ENCODE data around the gene TBC1D10B.
A peak's percentile ranks its signal among the peaks of the same experiment; 100 is the strongest.
"Not testable (repeated sequence)": the region's sequence is repeated elsewhere in the genome, so short reads cannot be mapped to it uniquely, and the experiment has no call there.

TBC1D10B gene

GRCh38 chr16:30354423-30355143, 15.7 kb downstream of the TBC1D10B start:
- no peak for DNase-seq

GRCh38 chr16:30353438-30354129, 16.7 kb downstream of the TBC1D10B start:
- DNase-seq: no peak

- DNase-seq: no peak
Observed at GRCh38 chr16:30352488-30353401, 17.5 kb downstream of the TBC1D10B start.

- no peak for DNase-seq
Observed at GRCh38 chr16:30351586-30352419, 18.5 kb downstream of the TBC1D10B start.

- DNase-seq: no peak
Observed at GRCh38 chr16:30351001-30351441, 19.3 kb downstream of the TBC1D10B start.

- DNase-seq: no peak
Observed at GRCh38 chr16:30350134-30350871, 20.0 kb downstream of the TBC1D10B start.

- no peak for DNase-seq
Observed at GRCh38 chr16:30349675-30350074, 20.6 kb downstream of the TBC1D10B start.

GRCh38 chr16:30348929-30349328, 21.4 kb downstream of the TBC1D10B start:
- no peak for DNase-seq

- DNase-seq: no peak
Observed at GRCh38 chr16:30348113-30348512, 22.2 kb downstream of the TBC1D10B start.

GRCh38 chr16:30346286-30346685, 24.0 kb downstream of the TBC1D10B start:
- no peak for DNase-seq

- DNase-seq: not testable (repeated sequence)
Observed at GRCh38 chr16:30343491-30343820, 26.8 kb downstream of the TBC1D10B start.

GRCh38 chr16:30342751-30343490, 27.4 kb downstream of the TBC1D10B start:
- no peak for DNase-seq

- not testable (repeated sequence) for DNase-seq
Observed at GRCh38 chr16:30341971-30342370, 28.3 kb downstream of the TBC1D10B start.

GRCh38 chr16:30340621-30341020, 29.7 kb downstream of the TBC1D10B start:
- DNase-seq: peak; percentile 84

- DNase-seq: not testable (repeated sequence)
Observed at GRCh38 chr16:30338715-30339114, 31.6 kb downstream of the TBC1D10B start.

GRCh38 chr16:30337964-30338357, 32.3 kb downstream of the TBC1D10B start:
- DNase-seq: not testable (repeated sequence)

- DNase-seq: no peak
Observed at GRCh38 chr16:30335598-30336474, 34.5 kb downstream of the TBC1D10B start.

GRCh38 chr16:30335028-30335597, 35.2 kb downstream of the TBC1D10B start:
- peak; percentile 54 for DNase-seq

GRCh38 chr16:30334473-30334989, 35.8 kb downstream of the TBC1D10B start:
- peak; percentile 49 for DNase-seq
